GM21723 (cell line): ENCODE results near the gene PNPT1.
A peak's percentile ranks its signal among the peaks of the same experiment; 100 is the strongest.

Experiments
- ATAC-seq: cut with Tn5 transposase; IDR thresholded peaks from one replicate; pipeline ENCODE4 v1.9.1; 2021; ENCODE audit warnings: mild to moderate bottlenecking, moderate library complexity; ENCODE audit not compliant: unreplicated experiment

Gene PNPT1

DNA sequence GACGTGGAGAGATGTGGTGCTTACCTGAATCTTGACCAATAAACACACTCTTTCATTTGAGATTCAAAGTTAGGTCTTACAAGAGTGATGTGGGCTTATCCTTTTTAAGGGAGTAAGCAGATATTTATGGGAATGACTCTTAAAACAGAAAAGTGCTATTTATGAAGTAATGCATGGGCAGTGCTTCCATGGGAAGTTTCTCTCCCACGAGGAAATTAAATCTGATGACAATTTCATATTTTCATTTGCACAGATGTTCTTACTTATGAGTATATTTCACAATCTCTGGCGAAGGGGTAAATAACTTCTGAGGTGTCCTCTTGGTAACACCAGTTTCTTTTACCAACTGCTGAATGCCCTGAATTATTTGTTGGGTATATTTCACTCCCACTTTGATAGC lies 21.0 kb downstream of the PNPT1 start:
- no peak for ATAC-seq

DNA sequence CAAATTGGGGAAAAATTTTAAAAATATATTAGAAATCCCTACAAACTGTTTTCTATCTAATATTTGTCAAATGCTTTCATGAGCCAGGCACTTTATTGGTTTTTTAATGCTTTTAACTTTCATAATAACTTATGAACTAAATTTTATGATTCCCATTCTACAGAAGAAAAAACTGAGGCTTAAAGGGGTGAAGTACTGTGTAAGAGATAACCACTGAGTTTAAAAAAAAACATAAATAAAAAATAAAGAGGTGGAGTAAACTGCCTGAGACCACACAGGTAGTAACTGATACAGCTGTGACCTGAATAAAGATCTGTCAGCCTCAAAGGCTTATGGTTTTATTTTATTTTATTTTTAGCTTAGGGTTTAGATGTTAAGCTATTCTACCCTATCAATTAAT lies 24.7 kb downstream of the PNPT1 start:
- ATAC-seq = no peak

GRCh38 chr2:55653255-55653654 lies 40.4 kb downstream of the PNPT1 start:
- no peak for ATAC-seq

GRCh38 chr2:55649211-55649610 lies 44.4 kb downstream of the PNPT1 start:
- no peak for ATAC-seq

DNA sequence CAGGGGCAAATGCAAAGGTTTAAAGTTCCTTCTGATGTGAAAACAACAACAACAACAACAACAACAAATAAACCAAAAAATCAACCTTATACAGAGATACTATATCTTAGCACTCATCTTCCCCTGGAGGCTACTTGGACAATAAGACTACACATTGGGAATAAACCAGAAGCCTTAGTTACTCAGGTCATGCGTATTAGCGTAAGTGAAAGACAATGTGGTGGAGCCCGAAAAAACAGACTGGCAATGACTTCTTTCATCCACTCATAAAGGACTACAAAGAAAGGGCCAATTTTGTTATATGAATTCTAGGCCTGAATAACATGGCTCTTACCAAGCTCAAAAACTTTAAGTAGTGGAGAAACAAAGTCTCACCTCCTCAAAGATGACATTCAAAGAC lies 56.8 kb downstream of the PNPT1 start:
- no peak for ATAC-seq

GRCh38 chr2:55628931-55629330 lies 64.7 kb downstream of the PNPT1 start:
- no peak for ATAC-seq

DNA sequence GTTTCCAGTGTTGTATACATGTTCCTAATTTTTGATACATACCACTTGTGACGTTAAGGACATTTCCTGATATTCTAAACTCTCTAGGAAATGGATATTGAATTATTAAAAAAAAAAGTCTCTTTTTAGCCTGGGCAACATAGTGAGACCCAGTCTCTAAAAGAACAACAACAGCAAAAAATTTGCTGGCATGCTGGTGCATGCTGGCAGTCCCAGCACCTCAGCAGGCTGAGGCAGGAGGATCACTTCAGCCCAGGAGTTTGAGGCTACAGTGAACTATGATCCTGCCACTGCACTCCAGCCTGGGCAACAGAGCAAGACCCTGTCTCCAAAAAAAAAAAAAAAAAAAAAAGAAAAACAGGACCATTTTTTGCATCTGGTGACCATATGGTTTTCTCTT lies 65.7 kb downstream of the PNPT1 start:
- ATAC-seq = no peak

- ATAC-seq = no peak
Measured at GRCh38 chr2:55621802-55622201, 71.8 kb downstream of the PNPT1 start.

GRCh38 chr2:55620123-55620779 lies 73.4 kb downstream of the PNPT1 start:
- ATAC-seq = no peak

DNA sequence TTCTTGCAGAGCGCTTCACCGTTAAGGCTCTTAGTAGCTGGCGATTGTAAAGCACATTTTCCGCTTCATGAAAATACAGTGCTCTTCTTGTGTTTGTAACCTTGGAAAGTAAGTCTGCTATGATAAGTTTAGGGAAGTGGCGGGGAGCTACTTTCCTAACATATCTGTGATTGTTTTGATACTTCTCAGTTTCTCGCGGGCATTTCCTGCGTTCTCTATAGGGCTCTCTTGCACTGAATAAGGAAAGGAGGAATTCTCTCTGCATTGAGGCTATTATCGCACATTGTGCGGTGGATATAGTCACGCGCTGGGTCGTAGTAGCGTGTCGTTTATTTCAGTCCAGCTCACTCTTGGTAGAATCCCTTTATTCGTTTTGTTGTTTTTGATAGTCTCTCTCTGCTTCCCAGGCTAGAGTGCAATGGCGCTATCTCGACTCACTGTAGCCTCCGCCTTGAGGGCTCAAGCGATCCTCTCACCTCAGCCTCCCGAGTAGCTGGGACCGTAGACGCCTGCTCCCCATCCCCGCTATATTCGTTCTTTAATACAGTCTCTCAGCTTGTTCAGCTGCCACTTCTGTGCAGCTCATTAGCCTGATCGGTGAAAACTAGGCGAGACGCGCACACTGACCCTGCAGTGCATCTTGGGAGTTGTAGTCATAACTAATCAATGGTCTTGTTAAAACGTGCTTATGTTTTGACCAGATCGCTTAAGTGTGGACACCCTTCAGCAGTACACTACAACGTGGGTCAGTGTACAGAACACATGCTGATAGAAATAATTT lies 75.2 kb downstream of the PNPT1 start:
- ATAC-seq = peak; percentile 38

GRCh38 chr2:55618025-55618274 lies 75.7 kb downstream of the PNPT1 start:
- no peak for ATAC-seq

GRCh38 chr2:55617175-55618024 lies 76.2 kb downstream of the PNPT1 start, which contains the start of gene PPP4R3B:
Gene PPP4R3B (minus strand): TSS chr2:55617622. CDS start chr2:55617285, 337 bp downstream.
- peak; percentile 86 for ATAC-seq

- peak; percentile 23 for ATAC-seq
Measured at GRCh38 chr2:55616551-55617174, 77.0 kb downstream of the PNPT1 start.

GRCh38 chr2:55611997-55612396 lies 81.6 kb downstream of the PNPT1 start:
- no peak for ATAC-seq

- no peak for ATAC-seq
Measured at GRCh38 chr2:55610954-55611743, 82.5 kb downstream of the PNPT1 start.

GRCh38 chr2:55609938-55610578 lies 83.6 kb downstream of the PNPT1 start:
- no peak for ATAC-seq

DNA sequence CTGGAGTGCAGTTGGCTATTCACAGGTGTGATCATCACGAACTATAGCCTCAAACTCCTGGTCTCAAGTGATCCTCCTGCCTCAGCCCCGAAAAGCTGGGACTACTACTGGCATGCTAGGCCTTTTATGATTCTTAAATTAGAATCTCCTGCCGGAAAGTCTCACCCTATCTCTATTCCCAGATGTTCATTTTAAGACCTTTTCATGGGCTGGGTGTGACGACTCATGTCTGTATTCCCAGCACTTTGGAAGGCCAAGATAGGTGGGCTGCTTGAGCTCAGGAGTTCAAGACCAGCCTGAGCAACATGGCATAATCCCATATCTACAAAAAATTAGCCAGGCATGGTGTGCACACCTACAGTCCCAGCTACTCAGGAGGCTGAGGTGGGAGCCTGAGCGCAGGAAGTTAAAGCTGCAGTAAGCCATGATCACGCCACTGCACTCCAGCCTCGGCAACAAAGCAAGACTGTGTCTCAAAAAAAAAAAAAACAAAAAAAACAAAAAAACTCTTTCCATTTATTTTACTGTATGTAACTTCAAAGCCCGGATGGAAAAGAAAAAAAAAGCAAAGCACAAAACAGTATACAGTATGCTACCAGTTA lies 84.3 kb downstream of the PNPT1 start:
- ATAC-seq = no peak

DNA sequence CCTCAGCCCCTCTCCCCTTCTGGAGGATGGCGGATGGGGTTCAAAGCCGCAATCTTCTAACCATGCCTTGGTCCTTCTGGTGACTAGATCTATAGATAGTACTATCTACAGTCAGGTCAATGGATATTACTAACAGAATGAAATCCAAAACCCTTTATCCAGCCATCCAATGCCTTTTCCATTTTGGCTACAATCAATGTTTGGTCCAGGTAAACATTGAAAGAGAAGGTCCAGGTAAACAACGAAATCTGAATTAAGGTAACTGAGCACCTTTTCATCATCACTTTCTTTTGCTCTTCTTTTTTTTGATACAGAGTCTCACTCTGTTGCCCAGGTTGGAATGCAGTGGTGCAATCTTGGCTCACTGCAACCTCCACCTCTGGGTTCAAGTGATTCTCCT lies 85.9 kb downstream of the PNPT1 start:
- ATAC-seq = no peak

DNA sequence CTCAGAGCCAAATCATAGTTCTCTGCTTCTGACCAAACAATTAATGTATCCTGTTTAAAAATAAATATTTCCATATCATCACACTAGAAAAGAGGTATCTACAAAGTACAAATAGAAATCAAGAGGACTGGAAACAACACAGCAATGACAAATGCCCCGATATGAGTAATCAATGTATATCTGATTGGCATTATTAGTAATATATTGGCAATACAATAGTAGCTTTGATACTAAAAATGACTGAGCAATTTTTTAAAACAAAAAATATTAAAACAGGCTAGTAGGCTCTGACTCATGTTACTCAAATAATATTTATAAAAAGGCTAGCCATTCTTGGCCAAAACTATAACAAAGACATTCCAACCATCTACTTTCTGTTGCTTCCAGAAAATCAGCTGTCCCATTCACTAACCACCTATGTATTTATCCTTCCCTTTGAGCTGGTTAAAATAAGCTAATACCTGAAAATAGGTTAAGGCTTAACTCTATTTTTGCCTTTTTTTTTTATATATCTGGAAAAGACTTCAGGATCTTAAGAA lies 89.5 kb downstream of the PNPT1 start:
- no peak for ATAC-seq
